Head of caudate nucleus (tissue), 42 donors: Measurements from ENCODE around the gene SORBS2.
A peak's percentile ranks its signal among the peaks of the same experiment; 100 is the strongest.

Experiments used
- DNase-seq, 42 donors: peaks; one replicate each; pipeline versions ENCODE4 v3.0.0 to v3.0.0-alpha.2; 2020 to 2021; ENCODE audit warnings: mixed read lengths in 7 of 42
- intact Hi-C: fragments of 100-400 bp; cut with DNase I; formaldehyde crosslinking; loops from one replicate; pipeline ENCODE4 v1.15.0; 2022

SORBS2 gene

GRCh38 chr4:185634066-185634652, 177.8 kb downstream of the SORBS2 start:
- DNase-seq: no peak
- intact Hi-C loops: no loop called here

DNA sequence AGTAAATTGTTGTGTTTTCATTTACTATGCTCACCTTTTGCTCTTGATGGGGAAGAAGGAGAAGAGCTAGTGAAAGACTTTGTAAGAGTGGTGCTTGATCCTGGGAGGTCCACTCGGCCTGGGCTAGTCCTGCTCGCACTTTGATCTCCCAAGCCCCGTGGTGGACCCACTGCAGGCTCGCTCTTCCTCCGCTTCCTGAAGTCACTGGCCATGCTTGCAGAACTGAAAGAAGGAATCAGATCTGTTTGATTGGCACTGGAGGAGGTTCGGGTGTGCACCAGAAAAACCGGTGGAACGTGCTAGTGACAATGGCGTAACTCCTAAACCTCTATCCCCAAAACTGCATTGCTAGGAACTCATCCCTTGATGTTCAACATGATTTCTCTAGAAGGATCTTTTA, 185.2 kb downstream of the SORBS2 start:
- intact Hi-C loops: no loop called here
- no peak for DNase-seq

GRCh38 chr4:185625503-185625902, 186.5 kb downstream of the SORBS2 start:
- intact Hi-C loops: no loop called here
- no peak for DNase-seq

DNA sequence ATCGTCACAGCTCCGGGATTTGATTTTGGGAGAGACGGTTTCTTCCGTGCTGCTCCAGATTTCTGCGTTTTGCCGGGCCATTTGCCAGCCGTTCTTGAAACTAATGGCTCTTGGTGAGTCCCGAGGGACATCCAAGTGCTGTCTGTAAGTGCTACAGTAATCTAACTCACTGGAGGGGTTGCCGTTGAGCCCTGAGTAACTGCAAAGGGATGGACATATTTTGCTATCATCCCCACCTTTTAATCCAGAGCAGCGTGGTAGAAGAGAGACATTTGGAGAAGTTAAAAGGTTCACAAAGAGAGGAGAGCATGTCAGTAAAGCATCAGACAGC, 187.8 kb downstream of the SORBS2 start:
- intact Hi-C loops: no loop called here
- no peak for DNase-seq

- intact Hi-C loops: no loop called here
- no peak for DNase-seq
Observed at GRCh38 chr4:185623444-185624258, 188.3 kb downstream of the SORBS2 start.

- no peak for DNase-seq
Observed at GRCh38 chr4:185608185-185608584, 203.8 kb downstream of the SORBS2 start.

GRCh38 chr4:185602397-185602796, 209.6 kb downstream of the SORBS2 start:
- intact Hi-C loops: no loop called here

More at GRCh38 chr4:185608185-185608584, 203.8 kb downstream of the SORBS2 start:
- intact Hi-C loops: no loop called here

DNA sequence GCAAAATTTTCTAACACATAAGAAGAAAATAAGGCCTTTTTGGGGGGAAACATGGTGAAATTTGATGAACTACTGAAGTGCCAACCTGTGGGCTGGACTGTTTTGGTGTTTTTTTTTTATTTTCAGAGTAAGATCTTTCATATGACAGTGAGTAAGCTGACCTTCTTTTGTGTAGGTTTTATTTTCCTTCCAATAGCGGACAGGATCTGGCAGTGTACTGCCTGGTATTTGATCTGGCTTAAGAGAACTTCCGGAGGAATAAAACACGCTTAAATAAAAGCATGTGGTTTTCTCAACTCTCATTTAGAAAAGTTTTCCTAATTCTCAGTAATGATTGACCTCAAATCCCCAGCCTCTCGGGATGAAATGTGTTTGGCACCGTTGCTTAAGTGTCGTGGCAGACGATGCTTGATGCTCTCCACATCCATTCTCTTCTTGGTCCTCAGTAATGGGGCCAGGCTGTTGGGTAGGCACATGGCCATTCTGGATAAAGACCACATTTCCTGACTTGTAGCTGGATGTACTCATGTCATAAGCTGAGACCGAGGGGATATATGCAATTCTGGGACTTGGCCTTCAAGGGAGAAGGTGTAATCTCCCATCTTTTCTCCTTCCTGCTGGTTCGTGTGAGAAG, 211.1 kb downstream of the SORBS2 start:
- no peak for DNase-seq
- intact Hi-C loops: no loop called here

More at GRCh38 chr4:185602397-185602796, 209.6 kb downstream of the SORBS2 start:
- DNase-seq: no peak

GRCh38 chr4:185599553-185600243, 212.3 kb downstream of the SORBS2 start:
- no peak for DNase-seq
- intact Hi-C loops: loop anchor here (10.0 kb wide), 1 partner anchor 65 kb away; the partner anchor contains the start of gene PDLIM3

GRCh38 chr4:185598846-185599552, 213.0 kb downstream of the SORBS2 start:
- DNase-seq: peak in 1 of 42 donors; percentile 28
- intact Hi-C loops: loop anchor here (10.0 kb wide), 1 partner anchor 64 kb away; the partner anchor contains the start of gene PDLIM3

GRCh38 chr4:185597532-185598188, 214.3 kb downstream of the SORBS2 start:
- peak in 41 of 42 donors; percentile 68 to 94 (median 83) for DNase-seq
- intact Hi-C loops: loop anchor here (2.0 to 10.0 kb wide), 2 partner anchors 63 to 127 kb away; partner anchors contain the start of genes CCDC110 and PDLIM3

- no peak for DNase-seq
- intact Hi-C loops: loop anchor here (10.0 kb wide), 1 partner anchor 58 kb away; the partner anchor contains the start of gene PDLIM3
Observed at GRCh38 chr4:185592845-185593488, 219.0 kb downstream of the SORBS2 start.

DNA sequence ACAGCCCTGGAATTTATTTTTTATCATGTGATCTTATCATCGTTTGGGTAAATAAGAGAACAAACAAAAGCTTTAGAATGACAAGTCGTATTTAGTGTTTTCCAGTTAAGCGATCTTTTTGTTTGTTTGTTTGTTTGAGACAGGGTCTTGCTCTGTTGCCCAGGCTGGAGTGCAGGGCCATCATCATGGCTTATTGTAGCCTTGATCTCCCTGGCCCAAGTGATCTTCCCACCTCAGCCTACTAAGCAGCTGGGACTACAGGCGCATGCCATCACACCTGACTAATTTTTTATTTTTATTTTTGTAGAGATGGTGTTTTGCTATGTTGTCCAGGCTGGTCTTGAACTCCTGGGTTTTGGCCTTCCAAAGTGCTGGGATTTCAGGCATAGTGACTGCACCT, 219.6 kb downstream of the SORBS2 start:
- DNase-seq: no peak
- intact Hi-C loops: loop anchor here (10.0 kb wide), 1 partner anchor 58 kb away; the partner anchor contains the start of gene PDLIM3

GRCh38 chr4:185591679-185592141, 220.3 kb downstream of the SORBS2 start:
- intact Hi-C loops: loop anchor here (10.0 kb wide), 1 partner anchor 57 kb away; the partner anchor contains the start of gene PDLIM3
- no peak for DNase-seq

- no peak for DNase-seq
- intact Hi-C loops: loop anchor here (10.0 kb wide), 1 partner anchor 56 kb away; the partner anchor contains the start of gene PDLIM3
Observed at GRCh38 chr4:185590982-185591381, 221.0 kb downstream of the SORBS2 start.

DNA sequence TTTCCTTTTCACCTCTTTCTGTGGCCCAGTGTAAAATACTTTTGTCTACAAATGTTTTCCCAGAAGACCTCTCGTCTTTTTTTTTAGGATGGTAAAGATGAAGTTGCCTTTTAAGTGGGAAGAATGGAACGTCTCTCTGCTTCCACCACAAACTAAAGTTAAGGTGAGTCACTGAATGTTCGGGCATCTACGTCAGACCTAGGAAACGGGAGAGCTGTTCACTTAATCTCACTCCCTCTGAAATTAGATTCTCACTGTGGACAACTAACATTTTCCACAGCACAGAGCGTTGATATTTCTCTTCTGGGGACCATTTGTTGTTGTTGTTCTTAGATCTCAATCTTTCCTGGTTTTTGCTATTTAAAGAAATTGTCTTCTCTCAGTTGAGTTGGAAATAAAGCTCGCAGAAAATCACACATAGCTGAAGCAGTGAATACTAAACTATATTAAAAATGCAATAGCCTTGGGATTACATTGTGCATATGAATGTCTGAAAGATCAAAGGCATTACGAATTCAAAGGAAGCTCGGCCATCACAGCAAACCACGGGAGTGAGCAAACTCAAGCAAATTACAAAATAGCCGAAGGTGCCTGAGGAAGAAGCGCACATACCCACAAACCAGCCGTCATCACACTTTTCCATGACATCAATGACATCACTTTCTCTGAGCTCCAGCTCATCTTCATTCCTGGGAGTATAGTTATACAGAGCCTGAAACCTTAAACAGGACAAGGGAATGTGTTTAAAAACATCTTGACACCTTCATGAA, 222.7 kb downstream of the SORBS2 start:
- DNase-seq: no peak
- intact Hi-C loops: no loop called here
